ENCODE data around the gene MYH9. TPM values are rescaled to one million over a fixed set of nuclear protein-coding genes. Genes with fewer than 3 reads are reported as not detected.

Gene MYH9
- total and polyA plus RNA-seq, 2 donors (not counting 1 experiment from before 2014, with no cell fraction given) = 108 to 554 TPM

GRCh38 chr22:36379593-36380361 lies 8.0 kb downstream of the MYH9 start:
- Mint-ChIP-seq H3K4me1 (peaks cover 85% of the 10 kb centered on the region), H3K27me3 (no peaks in the 10 kb centered on the region), H3K27ac (peak overlapping the region; percentile 88), H3K9me3 (ENCODE audit: insufficient read depth) (no peaks in the 10 kb centered on the region), H3K4me3 (peak overlapping the region; percentile 67)
- peaks cover 99% of the 10 kb centered on the region for H3K79me2 ChIP-seq (ENCODE audit: control insufficient read depth, insufficient read depth, low read length)
- 13% methylated on average over 12 of the region's 16 CpGs for WGBS (ENCODE audit: insufficient coverage)
- intact Hi-C loops (cut with micrococcal nuclease) = no loop called here
- TF ChIP-seq, protein P1, sequence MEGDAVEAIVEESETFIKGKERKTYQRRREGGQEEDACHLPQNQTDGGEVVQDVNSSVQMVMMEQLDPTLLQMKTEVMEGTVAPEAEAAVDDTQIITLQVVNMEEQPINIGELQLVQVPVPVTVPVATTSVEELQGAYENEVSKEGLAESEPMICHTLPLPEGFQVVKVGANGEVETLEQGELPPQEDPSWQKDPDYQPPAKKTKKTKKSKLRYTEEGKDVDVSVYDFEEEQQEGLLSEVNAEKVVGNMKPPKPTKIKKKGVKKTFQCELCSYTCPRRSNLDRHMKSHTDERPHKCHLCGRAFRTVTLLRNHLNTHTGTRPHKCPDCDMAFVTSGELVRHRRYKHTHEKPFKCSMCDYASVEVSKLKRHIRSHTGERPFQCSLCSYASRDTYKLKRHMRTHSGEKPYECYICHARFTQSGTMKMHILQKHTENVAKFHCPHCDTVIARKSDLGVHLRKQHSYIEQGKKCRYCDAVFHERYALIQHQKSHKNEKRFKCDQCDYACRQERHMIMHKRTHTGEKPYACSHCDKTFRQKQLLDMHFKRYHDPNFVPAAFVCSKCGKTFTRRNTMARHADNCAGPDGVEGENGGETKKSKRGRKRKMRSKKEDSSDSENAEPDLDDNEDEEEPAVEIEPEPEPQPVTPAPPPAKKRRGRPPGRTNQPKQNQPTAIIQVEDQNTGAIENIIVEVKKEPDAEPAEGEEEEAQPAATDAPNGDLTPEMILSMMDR (IDR thresholded peaks at IDR 0.05) = no peak
- TF ChIP-seq EZH2 (IDR thresholded peaks at IDR 0.05; ENCODE audit: borderline replicate concordance, insufficient read depth, low read depth, low read length, poor library complexity, severe bottlenecking) = no peak
- peaks cover 94 to 99% of the 10 kb centered on the region in 2 donors for H3K4me1 ChIP-seq (ENCODE audit: control insufficient read depth in 2 of 2, insufficient read depth in 2 of 2, low read length in 2 of 2)
- DNase-seq (peak; percentile 65), ATAC-seq (ENCODE audit: low read depth) (peak; percentile 40)
- ChIA-PET CTCF (interaction anchor here (1.0 to 5.7 kb wide), 7 partner anchors 8 to 78 kb away, joined by 3 to 33 read pairs (median 4); partner anchors contain the start of gene MYH9), POLR2A (interaction anchor here (0.6 to 1.1 kb wide), 4 partner anchors 21 to 1003 kb away, joined by 3 to 4 read pairs (median 3); no protein-coding TSS in a partner anchor)
- no peak overlapping the region for H2AFZ ChIP-seq (ENCODE audit: insufficient read depth, low read depth, low read length, poor library complexity, severe bottlenecking)
- peaks cover 46% of the 10 kb centered on the region for H4K20me1 ChIP-seq (ENCODE audit: control insufficient read depth, insufficient read depth, low read length, poor library complexity, severe bottlenecking)
- H3K9ac ChIP-seq (ENCODE audit: low read length) = peak overlapping the region; percentile 55
- H3K36me3 ChIP-seq (replicated peaks in 1 of 2; ENCODE audit: control extremely low read depth in 1 of 2, control insufficient read depth in 1 of 2, extremely low read depth in 1 of 2, insufficient read depth in 2 of 2, low read length in 1 of 2) = peaks cover 4 to 33% of the 10 kb centered on the region in 2 experiments
- H3K4me3 ChIP-seq (ENCODE audit: control extremely low read depth in 1 of 5, extremely low read depth in 1 of 5, insufficient read depth in 1 of 5, low read depth in 2 of 5, low read length in 4 of 5) = peak overlapping the region in 3 of 5 experiments; percentile 27 to 46 (median 34)
- H3K4me2 ChIP-seq (replicated peaks; ENCODE audit: low read depth, low read length, poor library complexity, severe bottlenecking) = peak overlapping the region; percentile 76
- H3K9me3 ChIP-seq (ENCODE audit: control extremely low read depth in 1 of 3, control insufficient read depth in 2 of 3, insufficient read depth in 1 of 3, low read length in 2 of 3) = no peaks in the 10 kb centered on the region
- peak overlapping the region; percentile 88 to 90 for H3K27ac ChIP-seq (ENCODE audit: low read length in 2 of 2)
- no peaks in the 10 kb centered on the region for H3K27me3 ChIP-seq (replicated peaks in 1 of 4; ENCODE audit: control extremely low read depth in 1 of 4, control insufficient read depth in 3 of 4, insufficient read depth in 4 of 4, low read length in 3 of 4)

DNA sequence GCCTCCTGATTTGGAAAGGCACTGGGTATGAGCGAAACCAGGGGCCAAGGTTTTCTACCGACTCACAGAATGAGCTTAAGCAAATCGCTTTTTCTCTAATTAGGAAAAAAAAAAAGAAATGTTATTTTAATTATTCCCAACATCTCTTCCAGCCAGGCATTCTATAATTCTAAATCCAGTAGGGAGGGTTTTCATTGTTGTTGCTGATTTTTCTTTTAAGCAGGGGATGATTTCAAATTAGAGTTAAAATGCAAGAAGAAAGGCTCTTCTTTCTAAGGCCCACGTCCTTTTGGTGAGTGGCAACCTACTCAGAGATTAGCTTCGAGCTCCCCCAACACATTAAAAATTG lies 8.9 kb downstream of the MYH9 start:
- Histone ChIP-seq H2AFZ (ENCODE audit: insufficient read depth, low read depth, low read length, poor library complexity, severe bottlenecking) (no peak overlapping the region), H3K9ac (ENCODE audit: low read length) (peak overlapping the region; percentile 55), H3K4me1 (ENCODE audit: control insufficient read depth in 2 of 2, insufficient read depth in 2 of 2, low read length in 2 of 2) (peaks cover 96 to 99% of the 10 kb centered on the region in 2 donors), H3K4me2 (replicated peaks; ENCODE audit: low read depth, low read length, poor library complexity, severe bottlenecking) (peak overlapping the region; percentile 76), H3K36me3 (replicated peaks in 1 of 2; ENCODE audit: control extremely low read depth in 1 of 2, control insufficient read depth in 1 of 2, extremely low read depth in 1 of 2, insufficient read depth in 2 of 2, low read length in 1 of 2) (peaks cover 4 to 37% of the 10 kb centered on the region in 2 experiments), H3K79me2 (ENCODE audit: control insufficient read depth, insufficient read depth, low read length) (peaks cover 100% of the 10 kb centered on the region), H4K20me1 (ENCODE audit: control insufficient read depth, insufficient read depth, low read length, poor library complexity, severe bottlenecking) (peaks cover 47% of the 10 kb centered on the region), H3K27ac (ENCODE audit: low read length in 2 of 2) (peak overlapping the region; percentile 88 to 90), H3K4me3 (ENCODE audit: control extremely low read depth in 1 of 5, extremely low read depth in 1 of 5, insufficient read depth in 1 of 5, low read depth in 2 of 5, low read length in 4 of 5) (no peak overlapping the region), H3K27me3 (replicated peaks in 1 of 4; ENCODE audit: control extremely low read depth in 1 of 4, control insufficient read depth in 3 of 4, insufficient read depth in 4 of 4, low read length in 3 of 4) (no peaks in the 10 kb centered on the region), H3K9me3 (ENCODE audit: control extremely low read depth in 1 of 3, control insufficient read depth in 2 of 3, insufficient read depth in 1 of 3, low read length in 2 of 3) (no peaks in the 10 kb centered on the region)
- Mint-ChIP-seq H3K27ac (peak overlapping the region; percentile 88), H3K9me3 (ENCODE audit: insufficient read depth) (no peaks in the 10 kb centered on the region), H3K4me3 (peak overlapping the region; percentile 70), H3K27me3 (no peaks in the 10 kb centered on the region), H3K4me1 (peaks cover 83% of the 10 kb centered on the region)
- ChIA-PET POLR2A (interaction anchor here (0.5 to 1.0 kb wide), 3 partner anchors 21 to 75 kb away, joined by 3 to 4 read pairs (median 3); no protein-coding TSS in a partner anchor), CTCF (interaction anchor here (0.6 to 5.7 kb wide), 12 partner anchors 8 to 108 kb away, joined by 3 to 33 read pairs (median 4); partner anchors contain the start of gene MYH9)
- TF ChIP-seq EZH2 (IDR thresholded peaks at IDR 0.05; ENCODE audit: borderline replicate concordance, insufficient read depth, low read depth, low read length, poor library complexity, severe bottlenecking) = no peak
- TF ChIP-seq, protein P1 (IDR thresholded peaks at IDR 0.05) = no peak
- ATAC-seq (ENCODE audit: low read depth) (no peak), DNase-seq (no peak)
- WGBS (ENCODE audit: insufficient coverage) = no CpG with 5 or more reads among the region's 5 CpGs
- intact Hi-C loops (cut with micrococcal nuclease) = no loop called here
